Mammary epithelial cell (primary cell): ENCODE results near the gene RGS6.

ENCODE experiments used
- CTCF ChIP-seq, 2 donors: IDR thresholded peaks in 1 of 2; conservative IDR thresholded peaks in 1 of 2; 2 replicates each; pipeline ENCODE4 v1.5.1; 2011 to 2012; ENCODE audit warnings: inconsistent platforms in 2 of 2, low read length in 2 of 2, mild to moderate bottlenecking in 2 of 2, control low read depth in 1 of 2, low read depth in 1 of 2; ENCODE audit not compliant: insufficient read depth in 1 of 2; ENCODE audit errors: extremely low read depth in 1 of 2
- EZH2 ChIP-seq: IDR thresholded peaks from 2 replicates; pipeline ENCODE4 v1.6.1; 2012; ENCODE audit warnings: low read length, inconsistent platforms, borderline replicate concordance

DNA sequence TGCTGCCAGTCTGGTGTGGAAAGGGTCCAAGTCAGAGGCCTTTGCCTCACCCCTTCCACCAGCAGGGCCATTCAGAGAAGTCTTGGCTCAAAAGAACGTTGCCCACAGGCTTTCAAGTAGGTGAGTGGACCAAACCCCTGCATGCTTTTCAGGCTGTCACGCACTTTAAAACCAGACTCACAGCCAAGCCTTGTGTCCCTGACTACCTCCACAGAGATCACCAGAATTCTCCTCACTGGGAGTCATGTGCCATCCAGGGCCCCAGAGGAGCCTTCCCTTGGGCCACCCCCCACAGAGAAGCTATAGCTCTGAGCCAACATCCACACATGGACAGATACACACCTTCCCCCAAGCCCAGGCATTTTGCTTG, 678.6 kb downstream of the RGS6 start:
- TF ChIP-seq CTCF (conservative IDR thresholded peaks at IDR 0.05 in 1 of 2, IDR thresholded peaks at IDR 0.05 in 1 of 2; ENCODE audit: extremely low read depth in 1 of 2, insufficient read depth in 1 of 2, low read depth in 1 of 2, low read length in 2 of 2) (no peak), EZH2 (no peak)
